ENCODE measurements around the gene C11orf21. TPM values are rescaled to one million over a fixed set of nuclear protein-coding genes. Genes with fewer than 3 reads are reported as not detected.

The C11orf21 gene
- total and polyA plus RNA-seq, 2 of the 8 experiments (the other 6 are each of a cell fraction or from before 2014, with no cell fraction given) = not detected

DNA sequence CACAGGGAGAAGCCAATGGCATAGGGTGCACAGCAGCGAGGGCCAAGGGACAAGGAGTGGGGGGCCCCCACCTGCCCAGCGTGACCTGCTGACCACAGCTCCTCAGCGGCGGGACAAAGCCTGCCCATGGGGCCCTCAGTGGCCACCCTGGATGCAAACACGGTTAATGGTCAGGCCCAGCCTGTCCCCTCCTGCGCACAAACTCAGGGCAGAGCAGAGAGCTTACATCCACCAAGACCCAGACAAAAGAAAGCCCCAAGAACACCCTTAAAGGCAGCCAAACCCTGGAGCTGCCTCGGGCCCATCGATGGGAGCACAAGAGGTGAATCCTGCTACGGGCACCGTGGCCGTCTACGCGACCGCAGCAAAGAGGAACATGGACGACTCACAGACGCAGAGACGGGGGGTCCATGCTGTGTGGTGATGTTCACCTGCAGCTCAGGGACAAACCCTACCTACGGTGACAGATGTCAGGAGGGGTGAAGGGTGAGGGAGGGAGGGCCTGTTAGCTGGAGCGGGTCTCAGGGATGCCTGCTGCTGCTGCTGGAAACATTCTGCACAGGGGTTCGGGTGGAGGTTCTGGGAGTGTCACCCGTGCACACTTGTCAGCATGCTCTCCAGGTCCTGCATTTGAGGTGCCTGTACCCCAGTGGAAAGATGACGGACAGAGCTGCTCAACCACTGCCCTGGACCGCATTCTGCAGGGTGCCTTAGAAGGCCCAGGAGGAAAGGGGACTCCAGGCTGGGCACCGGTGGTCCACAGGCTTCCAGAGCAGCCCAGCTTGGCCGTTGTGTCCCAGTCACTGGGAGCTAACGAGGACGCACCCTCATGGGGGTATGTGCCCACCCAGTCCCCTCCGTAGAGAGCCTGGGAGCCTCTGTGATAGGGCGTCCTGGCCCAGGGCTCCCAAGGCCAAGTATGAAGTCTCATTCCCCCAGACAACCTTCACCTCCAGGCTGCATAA is 42.9 kb downstream of the C11orf21 start:
- H3K9ac ChIP-seq (replicated peaks in 1 of 4; ENCODE audit: extremely low read depth in 1 of 4, low read depth in 3 of 4, low read length in 3 of 4) = no peak overlapping the region
- WGBS, 2 experiments (ENCODE audit: extremely low coverage in 1 of 2, insufficient coverage in 1 of 2, insufficient read length in 1 of 2, insufficient replicate concordance in 2 of 2, low coverage in 1 of 2, low lambda C conversion rate in 2 of 2, missing lambda C conversion rate in 1 of 2) = 95% methylated on average over 28 of the region's 29 CpGs; no CpG with 5 or more reads in 1 of the 2 experiments

More for the DNA sequence above, 42.9 kb downstream of the C11orf21 start:
- H2BK5ac ChIP-seq (ENCODE audit: low read depth, low read length) = no peak overlapping the region
- H3K18ac ChIP-seq (ENCODE audit: extremely low read depth, low read length) = no peak overlapping the region
- no peaks in the 10 kb centered on the region; a peak in 3 of 7 replicates for H3K27me3 ChIP-seq (replicated peaks in 1 of 4; ENCODE audit: control insufficient read depth in 3 of 4, extremely low read depth in 1 of 4, insufficient read depth in 3 of 4, low read length in 3 of 4)
- H4K20me1 ChIP-seq (replicated peaks in 1 of 2; ENCODE audit: control insufficient read depth in 1 of 2, insufficient read depth in 2 of 2, low read length in 2 of 2) = peaks cover 0 to 1% of the 10 kb centered on the region in 2 experiments
- no peaks in the 10 kb centered on the region; a peak in 1 of 7 replicates for H3K4me1 ChIP-seq (replicated peaks in 1 of 4; ENCODE audit: control insufficient read depth in 3 of 4, insufficient read depth in 4 of 4, low read length in 3 of 4)
- H3K56ac ChIP-seq (replicated peaks; ENCODE audit: insufficient read length, low read depth, low read length) = no peak overlapping the region
- POLR2A ChIA-PET (ENCODE audit: partially characterized antibody) = interaction anchor here (0.6 kb wide), 1 partner anchor 28 kb away, joined by 3 read pairs; no protein-coding TSS in a partner anchor
- H3K4me2 ChIP-seq (ENCODE audit: insufficient read depth in 1 of 2, low read depth in 2 of 2, low read length in 2 of 2) = no peak overlapping the region
- H2AFZ ChIP-seq (ENCODE audit: low read length) = no peak overlapping the region
- H3K27ac ChIP-seq (ENCODE audit: low read depth, low read length) = no peak overlapping the region
- H3K4ac ChIP-seq (replicated peaks; ENCODE audit: insufficient read length, low read depth, low read length) = no peak overlapping the region
- H3K14ac ChIP-seq (ENCODE audit: insufficient read length) = no peak overlapping the region
- no peak overlapping the region for H2BK15ac ChIP-seq (ENCODE audit: low read length)
- no peak overlapping the region for H2BK120ac ChIP-seq (replicated peaks; ENCODE audit: low read depth, low read length)
- H4K91ac ChIP-seq (replicated peaks; ENCODE audit: insufficient read length, low read length) = no peak overlapping the region
- FAIRE-seq = no peak
- H3K23ac ChIP-seq (ENCODE audit: insufficient read length) = no peak overlapping the region
- CTCF ChIA-PET (ENCODE audit: partially characterized antibody) = interaction anchor here (0.6 to 1.5 kb wide), 3 partner anchors 10 to 47 kb away, joined by 3 read pairs; no protein-coding TSS in a partner anchor
- H3K79me2 ChIP-seq (ENCODE audit: control insufficient read depth in 1 of 2, insufficient read depth in 2 of 2, low read length in 2 of 2) = no peaks in the 10 kb centered on the region
- no peak overlapping the region for H4K8ac ChIP-seq (ENCODE audit: extremely low read depth, insufficient read depth, low read length)
- H3K23me2 ChIP-seq (ENCODE audit: low read depth, low read length) = no peaks in the 10 kb centered on the region
- no peak overlapping the region for H2BK12ac ChIP-seq (ENCODE audit: low read depth, low read length)
- TF ChIP-seq GTF2F1 (IDR thresholded peaks at IDR 0.05; ENCODE audit: borderline replicate concordance, low read depth, low read length) (no peak), HDAC2 (IDR thresholded peaks at IDR 0.05; ENCODE audit: borderline replicate concordance in 1 of 2, low read depth in 2 of 2, low read length in 2 of 2) (no peak), KDM4A (IDR thresholded peaks at IDR 0.05; ENCODE audit: low read depth, low read length, severe bottlenecking) (no peak), JUN (IDR thresholded peaks at IDR 0.05; ENCODE audit: low read depth, low read length) (no peak), JUND (IDR thresholded peaks at IDR 0.05; ENCODE audit: low read length) (no peak), POLR2A (IDR thresholded peaks at IDR 0.05; ENCODE audit: control extremely low read depth in 1 of 2, low read depth in 2 of 2, low read length in 2 of 2) (no peak), ASH2L (IDR thresholded peaks at IDR 0.05; ENCODE audit: low read length) (no peak), SUZ12 (IDR thresholded peaks at IDR 0.05; ENCODE audit: low read length) (no peak), RXRA (IDR thresholded peaks at IDR 0.05; ENCODE audit: insufficient read depth, low read depth, low read length) (no peak), POLR2AphosphoS5 (IDR thresholded peaks at IDR 0.05; ENCODE audit: low read depth, low read length) (no peak)
- TF ChIP-seq, protein P1, sequence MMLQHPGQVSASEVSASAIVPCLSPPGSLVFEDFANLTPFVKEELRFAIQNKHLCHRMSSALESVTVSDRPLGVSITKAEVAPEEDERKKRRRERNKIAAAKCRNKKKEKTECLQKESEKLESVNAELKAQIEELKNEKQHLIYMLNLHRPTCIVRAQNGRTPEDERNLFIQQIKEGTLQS (IDR thresholded peaks at IDR 0.05; ENCODE audit: insufficient read depth, low read depth, low read length) = no peak
- H3K79me1 ChIP-seq (ENCODE audit: low read depth, low read length) = no peaks in the 10 kb centered on the region
- no peak overlapping the region for H4K5ac ChIP-seq (ENCODE audit: insufficient read length, low read depth, low read length)
- H2AK5ac ChIP-seq (ENCODE audit: low read depth, low read length) = no peak overlapping the region
- H2BK20ac ChIP-seq (ENCODE audit: low read length) = no peak overlapping the region
- no peaks in the 10 kb centered on the region for H3K9me3 ChIP-seq (ENCODE audit: insufficient read depth in 2 of 2, low read depth in 1 of 2, low read length in 1 of 2)
- no peak for DNase-seq (ENCODE audit: low read depth in 1 of 2, low spot score in 2 of 2)
- H3K36me3 ChIP-seq (ENCODE audit: control insufficient read depth in 2 of 4, insufficient read depth in 4 of 4, low read length in 3 of 4) = no peaks in the 10 kb centered on the region
- H3K4me3 ChIP-seq (ENCODE audit: extremely low read depth in 1 of 4, insufficient read depth in 2 of 4, low read depth in 3 of 4, low read length in 4 of 4) = no peak overlapping the region

All from H1 (cell line).